Activated T-helper 9 cell treated with anti-CD3 and anti-CD28 coated beads, Interleukin-2, amount 50 U/mL, for 16 hours (primary cell): ENCODE data around the gene NKTR.

Experiments
- DNase-seq: peaks from one replicate; pipeline ENCODE4 v3.0.0-alpha.2; 2020; ENCODE audit warnings: low read depth

Gene NKTR

DNA sequence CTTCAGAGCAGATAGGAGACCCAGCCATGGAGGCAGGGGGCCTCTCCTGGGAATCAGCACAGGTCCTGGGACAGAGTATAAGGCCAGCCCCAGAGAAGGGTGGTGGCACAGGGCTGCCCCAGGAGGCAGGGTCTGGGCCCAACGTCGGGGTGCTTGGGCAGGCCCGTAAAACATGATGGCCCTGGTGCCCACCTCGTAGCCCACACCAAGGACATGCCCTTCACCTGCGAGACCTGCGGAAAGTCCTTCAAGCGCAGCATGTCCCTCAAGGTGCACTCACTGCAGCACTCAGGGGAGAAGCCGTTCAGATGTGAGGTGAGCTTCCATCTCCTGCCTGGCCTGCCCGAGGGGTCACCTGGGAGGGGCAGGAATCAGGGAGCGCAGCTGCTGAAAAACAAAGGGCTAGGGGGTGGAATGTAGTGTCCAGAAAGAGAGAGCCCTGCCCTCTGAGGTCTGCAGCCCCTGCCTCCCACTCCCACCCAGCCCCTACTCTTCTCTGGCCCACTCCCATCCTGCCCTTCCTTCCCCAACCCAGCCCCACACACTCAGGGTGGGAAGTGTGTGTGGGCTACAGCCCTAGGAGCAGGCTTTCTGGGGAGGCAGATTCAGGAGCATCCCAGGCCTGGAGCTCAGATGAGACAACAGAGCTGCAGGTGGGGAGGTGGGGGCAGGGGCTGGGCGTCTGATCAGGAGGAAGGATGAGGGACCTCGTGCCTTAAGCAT, 62.5 kb downstream of the NKTR start:
- DNase-seq, result no peak

DNA sequence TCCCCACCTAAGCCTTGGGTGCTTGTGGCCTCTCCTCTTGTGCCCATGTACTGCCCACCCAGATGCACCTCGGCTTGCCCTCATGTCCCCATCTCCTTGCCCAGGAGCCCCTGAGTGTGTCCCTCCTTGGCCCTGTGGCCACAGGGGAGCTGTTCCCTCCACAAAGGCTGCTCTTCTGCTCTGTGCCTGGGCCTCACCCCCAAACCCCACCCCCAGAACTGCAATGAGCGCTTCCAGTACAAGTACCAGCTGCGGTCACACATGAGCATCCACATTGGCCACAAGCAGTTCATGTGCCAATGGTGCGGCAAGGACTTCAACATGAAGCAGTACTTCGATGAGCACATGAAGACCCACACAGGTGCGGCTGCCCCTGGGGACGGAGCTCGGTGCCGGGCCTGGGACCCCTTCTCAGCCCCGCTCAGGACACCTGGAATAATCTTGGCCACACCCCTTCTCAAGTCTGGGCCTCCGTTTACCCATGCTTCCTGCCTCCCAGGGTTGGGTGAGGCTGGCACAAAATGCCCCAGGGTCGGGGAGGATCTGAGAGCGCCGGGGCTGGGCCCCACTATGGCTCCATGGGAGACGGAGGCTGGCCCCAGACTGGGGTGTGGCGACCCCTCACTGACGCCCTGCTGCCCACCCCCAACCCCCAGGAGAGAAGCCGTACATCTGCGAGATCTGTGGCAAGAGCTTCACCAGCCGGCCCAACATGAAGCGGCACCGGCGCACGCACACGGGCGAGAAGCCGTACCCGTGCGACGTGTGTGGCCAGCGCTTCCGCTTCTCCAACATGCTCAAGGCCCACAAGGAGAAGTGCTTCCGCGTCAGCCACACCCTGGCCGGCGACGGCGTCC, 63.3 kb downstream of the NKTR start:
- no peak for DNase-seq

DNA sequence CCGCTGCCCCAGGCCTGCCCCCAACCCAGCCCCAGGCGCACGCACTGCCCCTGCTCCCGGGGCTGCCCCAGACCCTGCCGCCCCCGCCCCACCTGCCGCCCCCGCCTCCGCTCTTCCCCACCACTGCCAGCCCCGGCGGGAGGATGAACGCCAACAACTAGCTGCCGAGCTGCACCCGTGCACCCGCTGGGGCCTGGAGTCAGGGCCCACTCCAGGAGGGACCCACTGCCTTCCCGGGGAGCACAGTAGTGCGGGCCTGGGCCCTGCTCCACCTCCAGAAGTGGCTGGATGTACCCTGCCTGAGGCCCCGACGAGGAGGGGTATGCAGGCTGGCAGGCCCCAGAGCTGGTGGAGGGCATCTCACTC, 63.9 kb downstream of the NKTR start:
- no peak for DNase-seq

DNA sequence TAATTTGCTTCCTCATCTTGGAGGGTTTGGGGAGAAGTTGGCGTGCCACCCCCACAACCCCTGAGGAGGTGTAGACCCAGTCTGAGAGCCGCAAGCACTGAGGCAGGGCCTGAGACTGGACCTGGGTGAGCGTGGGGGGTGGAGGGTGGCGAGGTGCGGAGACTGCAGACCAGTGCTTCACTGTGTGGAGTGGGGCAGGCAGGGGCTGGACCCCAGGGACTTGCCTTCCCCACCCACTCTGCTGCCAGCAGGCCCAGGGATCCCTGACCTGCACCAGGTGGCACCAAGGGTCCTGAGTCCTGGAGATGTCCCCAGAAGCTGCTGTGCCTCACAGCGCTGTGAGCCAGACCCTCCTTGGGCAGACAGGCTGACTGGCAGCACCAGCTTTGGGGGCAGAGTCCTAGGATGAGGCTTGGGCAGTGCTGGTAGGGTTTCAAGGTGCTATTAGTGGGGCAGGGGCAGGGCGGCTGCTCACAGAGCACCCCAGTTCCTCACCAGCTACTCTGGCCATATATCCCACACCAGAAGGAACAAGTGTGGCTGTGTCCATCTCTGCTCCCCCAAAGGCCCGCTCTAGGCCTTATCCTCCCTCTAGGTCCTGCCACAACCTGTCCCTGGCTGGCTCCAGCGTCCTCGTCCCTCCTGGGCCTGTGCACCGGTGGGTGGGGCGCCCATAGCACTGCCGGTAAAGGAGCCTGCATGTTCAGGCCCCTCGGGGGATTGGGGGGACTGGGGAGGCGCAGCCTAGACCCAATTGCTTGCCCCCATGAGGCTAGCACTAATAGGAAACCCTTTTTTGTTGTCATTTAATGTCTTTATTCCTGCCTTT, 64.8 kb downstream of the NKTR start:
- no peak for DNase-seq

DNA sequence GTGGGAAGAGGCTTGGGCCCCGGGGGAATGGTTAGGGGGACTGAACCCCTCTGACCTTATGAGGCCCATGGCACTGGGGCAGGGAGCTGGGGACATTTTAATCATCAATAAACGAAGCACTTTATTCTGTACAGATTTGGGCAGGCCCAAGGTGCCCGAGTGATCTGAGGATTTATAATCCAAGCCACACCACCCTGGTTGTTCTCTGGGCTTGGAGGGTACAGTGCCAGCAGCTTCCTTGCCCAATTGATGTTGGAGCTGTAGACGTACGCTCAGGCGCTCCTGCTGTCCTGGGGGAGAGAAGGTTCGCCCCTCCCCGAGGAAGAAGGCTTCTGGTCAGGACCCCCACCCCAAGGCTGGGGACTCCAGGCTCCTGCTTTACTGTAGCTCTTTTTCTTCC, 65.5 kb downstream of the NKTR start:
- DNase-seq, result no peak

DNA sequence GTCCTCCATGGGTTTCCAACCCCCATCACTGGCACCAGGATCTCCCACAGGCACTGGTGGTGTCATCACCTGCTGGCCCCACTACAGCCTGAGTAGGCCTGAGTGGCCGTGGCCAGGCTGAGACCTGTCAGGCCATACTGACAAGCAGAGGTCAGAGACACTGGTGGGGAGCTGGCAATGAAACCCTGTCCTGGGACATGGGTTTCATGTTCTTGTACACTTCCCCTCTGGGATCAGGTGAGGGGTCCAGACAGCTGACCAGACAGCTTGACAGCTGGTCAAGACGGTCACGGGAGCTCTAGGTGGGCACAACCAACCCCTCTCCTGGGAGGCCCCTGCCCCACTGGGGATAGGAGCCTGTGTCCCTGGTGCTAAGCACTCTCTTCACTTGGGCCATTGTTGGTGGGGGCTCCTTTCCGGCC, 66.1 kb downstream of the NKTR start:
- no peak for DNase-seq

DNA sequence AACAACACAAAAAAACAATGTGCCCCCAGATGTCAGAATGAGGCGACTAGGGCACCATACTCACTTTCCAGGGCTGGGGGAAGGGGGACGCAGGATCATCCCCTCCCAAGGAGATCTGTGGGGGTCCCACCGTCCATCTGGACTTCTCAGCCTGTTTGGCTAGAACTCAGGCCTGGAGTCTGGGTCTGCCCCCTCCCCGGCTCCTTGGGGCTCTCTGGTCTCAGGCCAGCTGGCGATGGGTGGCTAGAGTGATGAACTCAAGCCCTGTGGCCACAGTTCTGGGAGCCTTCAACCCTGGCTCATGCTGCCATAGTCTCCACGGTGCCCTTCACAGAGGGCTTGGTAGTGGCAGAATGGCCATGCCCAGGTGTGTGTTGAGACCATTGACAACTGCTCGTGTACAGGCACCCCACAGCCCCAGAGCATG, 66.6 kb downstream of the NKTR start:
- no peak for DNase-seq

DNA sequence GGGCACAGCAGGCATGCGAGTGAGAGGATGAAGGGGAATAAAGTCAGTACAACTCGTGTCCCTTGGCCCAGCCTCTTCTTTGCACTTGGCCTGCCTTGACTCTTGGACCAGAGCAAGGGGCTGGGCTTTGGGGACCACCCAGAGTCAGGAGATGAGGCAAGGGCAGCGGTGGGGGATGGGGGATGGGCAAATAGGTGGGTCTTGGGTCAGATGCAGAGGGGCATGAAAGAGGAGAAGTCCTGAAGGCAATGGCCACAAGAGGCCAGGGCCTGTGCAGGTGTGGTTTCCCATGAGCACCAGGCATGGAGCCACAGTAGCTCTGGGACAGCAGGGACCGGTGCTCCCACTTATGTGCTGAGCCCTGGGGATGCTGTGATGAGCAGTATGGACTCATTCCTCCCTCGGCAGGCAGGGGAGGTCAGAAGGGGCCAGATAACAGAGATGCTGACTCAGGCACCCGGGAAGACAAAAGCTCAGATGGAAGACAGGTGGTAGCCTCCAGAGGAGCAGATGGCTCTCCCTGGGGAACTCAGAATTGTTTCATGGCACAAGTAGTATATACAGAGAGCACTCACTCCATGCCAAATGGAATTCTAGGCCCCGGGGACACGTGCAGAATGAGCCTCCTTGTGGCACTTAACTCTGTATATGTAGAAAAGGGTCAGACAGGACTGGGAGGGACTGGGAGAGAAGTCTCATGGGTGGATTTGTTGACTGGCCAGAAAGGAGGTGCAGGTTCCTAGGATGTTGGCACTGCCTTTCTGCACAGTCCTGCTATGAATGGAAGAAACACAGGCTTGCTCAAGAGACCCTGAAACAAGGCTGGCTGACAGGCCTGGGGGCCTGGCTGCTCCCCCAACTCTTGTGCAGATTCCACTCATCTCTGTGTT, 67.3 kb downstream of the NKTR start:
- DNase-seq, result no peak

DNA sequence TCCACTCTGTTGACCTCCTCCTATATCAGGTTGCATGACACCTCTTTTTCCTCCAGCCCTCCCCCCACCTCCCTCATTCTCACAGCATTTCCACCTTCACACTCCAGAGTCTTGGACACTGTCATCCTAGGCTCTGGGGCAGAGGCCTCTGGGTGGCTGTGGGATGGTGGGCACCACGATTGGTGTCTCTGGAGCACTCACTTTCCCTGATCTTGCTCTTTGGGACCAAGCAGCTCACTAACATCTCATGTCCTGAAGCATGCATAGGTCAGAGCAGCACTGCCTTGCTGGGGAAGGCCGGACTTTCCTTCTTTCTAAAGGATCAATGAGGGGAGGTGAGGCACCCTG, 67.9 kb downstream of the NKTR start:
- no peak for DNase-seq

DNA sequence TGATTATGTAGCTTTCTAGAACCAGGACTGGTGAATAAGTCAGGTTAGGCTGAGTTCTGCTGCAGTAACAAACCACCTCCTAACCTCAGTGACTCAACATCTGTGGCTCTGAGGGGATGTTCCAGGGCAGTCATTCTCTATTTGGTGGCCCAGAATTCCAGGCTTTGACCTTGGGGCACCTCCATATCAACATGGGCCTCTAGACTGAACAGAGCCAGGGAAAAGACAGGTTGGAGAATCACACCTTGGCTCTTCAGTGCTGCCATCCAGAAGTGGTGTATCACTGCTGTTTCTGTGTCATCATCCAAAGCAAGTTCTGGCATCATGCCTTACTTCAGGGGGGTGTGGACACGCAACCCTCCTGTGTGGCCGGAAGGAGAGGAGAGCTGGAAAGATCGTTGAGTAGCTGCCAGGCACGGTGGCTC, 68.3 kb downstream of the NKTR start:
- DNase-seq, result no peak

DNA sequence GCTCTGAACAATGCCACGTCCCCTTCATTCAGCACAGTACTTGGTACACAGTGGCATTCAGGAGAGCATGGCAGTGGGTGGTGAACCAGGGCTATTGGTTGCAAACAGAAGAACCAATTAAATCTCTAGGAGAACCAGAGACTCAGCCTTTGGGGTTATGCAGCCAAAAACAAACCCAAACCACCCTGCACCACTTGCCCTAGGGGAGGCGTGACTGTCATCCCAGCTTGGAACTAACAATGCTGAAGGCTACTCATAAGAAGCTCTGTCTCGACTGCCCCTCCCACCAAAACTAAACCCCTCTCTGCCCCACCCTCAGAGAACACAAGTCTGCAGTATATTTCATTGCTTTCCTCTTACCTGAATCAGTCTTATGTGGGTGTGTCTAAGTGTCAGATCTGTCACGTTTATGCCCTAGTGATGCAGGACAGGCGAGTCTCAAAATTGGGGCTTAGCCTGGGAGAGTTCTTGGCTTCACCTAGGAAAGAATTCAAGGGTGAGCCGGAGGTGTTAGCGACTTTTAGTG, 69.6 kb downstream of the NKTR start:
- no peak for DNase-seq

DNA sequence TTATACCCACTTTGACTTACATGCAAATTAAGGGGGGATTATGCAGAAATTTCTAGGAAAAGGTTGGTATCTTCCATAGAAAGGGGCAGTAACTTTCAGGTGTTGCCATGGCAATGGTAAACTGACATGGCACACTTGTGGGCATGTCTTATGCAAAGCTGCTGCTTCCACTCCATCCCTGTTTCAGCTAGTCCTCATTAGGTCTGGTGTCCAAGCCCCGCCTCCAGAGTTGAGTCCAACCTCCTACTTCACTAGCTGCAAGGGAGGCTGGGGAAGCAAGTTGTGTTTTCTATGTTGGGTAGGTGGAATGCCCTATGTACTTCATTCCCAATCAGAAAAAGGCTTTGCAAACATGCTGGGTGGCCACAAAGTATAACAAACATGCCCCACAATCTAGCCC, 70.2 kb downstream of the NKTR start:
- DNase-seq, result no peak

DNA sequence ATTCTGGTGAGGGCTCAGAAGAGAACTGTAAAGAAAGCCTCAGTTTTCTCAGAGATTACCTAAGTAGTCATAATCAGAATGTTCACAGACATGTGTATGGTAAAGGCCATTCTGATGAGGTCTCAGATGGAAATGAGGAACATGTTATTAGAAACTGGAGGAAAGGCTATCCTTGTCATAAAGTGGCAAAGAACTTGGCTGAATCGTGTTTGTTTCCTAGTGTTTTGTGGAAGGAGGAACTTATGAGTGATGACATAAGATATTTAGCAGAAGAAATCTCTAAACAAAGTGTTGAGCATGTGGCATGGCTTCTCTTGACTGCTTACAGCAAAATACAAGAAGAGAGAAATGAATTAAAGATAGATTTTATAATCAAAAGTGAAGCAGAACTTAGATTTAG, 72.0 kb downstream of the NKTR start:
- no peak for DNase-seq

DNA sequence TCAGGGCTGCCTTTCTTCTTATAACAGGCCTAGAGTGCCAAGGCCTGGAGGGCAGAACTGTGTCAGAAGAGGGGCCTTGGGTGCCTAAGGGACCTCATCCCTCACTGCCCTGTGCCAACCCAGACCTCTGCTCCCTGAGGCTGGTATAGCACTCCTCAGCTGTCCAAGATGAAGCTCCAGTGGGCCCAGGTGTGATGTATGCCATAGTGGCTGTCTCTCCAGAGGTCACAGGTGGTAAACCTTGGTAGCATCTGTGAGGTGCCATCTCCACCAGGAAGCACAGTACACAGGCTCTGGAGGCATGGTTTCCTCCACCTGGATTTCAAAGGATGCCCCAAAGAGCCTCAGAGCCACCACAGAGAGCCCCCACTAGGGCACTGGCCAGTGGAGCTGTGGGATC, 72.6 kb downstream of the NKTR start:
- DNase-seq, result no peak

DNA sequence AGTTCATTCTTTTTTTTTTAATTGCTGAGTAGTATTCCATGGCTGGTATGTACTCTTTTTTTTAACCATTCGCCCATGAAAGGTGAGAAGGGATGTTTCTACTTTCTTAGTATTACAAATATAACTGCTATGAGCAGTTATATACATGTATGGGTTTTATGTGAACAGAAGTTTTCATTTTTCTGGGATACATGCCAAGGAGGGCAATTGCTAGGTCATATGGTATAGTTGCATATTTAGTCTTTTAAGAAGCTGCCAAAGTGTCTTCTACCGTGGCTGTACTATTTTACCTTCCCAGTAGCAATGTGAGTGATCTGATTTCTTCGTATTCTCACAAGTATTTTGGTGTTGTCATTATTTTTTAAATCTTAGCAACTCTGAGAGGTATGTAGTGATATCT, 73.7 kb downstream of the NKTR start:
- no peak for DNase-seq

DNA sequence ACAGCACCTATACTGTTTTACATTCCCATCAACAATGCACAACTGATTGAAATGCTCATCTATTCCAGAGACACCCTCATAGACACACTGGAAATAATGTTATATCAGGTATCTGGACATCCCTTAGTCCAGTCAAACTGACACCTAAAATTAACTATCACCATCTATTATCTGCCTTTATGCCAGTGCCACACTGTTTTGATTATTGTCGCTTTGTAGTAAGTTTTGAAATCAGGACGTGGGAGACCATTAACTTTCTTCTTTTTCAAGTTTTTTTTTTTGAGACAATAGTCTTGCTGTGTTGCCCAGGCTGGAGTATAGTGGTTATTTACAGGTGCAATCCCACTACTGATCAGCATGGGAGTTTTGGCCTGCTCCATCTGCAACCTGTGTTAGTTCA, 75.4 kb downstream of the NKTR start:
- DNase-seq, result no peak

DNA sequence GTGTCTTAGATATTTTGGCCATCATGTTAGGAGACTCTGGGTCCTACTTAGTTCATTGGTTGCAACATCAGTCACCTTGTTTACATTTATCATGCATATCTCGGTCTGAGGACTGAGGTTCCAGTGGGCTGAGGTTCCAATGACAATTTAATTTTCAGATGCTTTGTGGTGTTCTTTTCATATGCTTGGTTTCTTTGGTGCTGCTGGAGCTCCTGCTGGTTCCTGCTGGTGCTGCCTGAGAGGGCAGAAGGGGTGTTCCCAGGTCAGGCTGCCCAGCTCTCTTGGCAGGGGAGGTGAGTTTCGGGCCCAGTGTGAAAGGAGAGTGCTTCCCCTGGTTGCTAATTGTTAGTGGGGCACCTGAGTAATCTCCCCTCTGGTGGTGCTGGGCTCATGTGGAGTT, 78.0 kb downstream of the NKTR start:
- no peak for DNase-seq

DNA sequence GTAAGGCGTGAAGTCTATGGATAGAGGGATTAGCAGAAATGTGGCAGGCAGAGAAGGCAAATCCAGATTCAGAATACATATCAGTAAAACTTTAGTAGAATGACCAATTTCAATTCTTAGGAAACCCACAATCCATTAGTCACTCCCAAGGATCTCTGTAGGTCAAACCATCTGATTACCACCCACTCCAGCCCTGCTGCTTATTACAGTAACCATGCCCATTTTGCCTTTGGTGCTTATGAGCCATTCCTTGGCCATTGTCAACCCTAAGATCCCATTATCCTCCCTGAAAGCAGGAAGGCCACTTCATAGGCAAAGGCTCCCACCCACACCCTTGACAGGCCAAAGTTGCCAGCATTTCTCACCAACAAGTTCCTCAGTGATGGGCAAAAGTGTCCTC, 79.8 kb downstream of the NKTR start:
- DNase-seq, result no peak

DNA sequence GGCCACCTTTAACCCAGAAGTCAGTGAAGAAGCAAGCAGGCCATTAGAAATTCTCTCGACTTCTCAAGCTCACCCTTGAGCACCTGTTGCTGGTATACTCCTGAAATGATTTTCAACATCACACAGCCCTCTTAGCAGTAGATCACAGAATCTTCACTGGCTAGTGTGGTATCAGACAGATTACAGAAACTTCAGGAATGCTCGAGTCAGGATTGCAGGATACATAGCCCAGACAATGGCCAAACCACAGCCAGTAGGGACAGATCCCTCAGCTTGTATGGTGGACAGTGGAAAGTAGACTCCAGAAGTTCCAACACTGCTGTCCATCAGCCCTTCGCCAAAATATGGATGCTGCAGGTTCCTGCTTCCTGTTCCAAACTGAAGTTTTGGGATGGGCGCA, 80.3 kb downstream of the NKTR start:
- no peak for DNase-seq

DNA sequence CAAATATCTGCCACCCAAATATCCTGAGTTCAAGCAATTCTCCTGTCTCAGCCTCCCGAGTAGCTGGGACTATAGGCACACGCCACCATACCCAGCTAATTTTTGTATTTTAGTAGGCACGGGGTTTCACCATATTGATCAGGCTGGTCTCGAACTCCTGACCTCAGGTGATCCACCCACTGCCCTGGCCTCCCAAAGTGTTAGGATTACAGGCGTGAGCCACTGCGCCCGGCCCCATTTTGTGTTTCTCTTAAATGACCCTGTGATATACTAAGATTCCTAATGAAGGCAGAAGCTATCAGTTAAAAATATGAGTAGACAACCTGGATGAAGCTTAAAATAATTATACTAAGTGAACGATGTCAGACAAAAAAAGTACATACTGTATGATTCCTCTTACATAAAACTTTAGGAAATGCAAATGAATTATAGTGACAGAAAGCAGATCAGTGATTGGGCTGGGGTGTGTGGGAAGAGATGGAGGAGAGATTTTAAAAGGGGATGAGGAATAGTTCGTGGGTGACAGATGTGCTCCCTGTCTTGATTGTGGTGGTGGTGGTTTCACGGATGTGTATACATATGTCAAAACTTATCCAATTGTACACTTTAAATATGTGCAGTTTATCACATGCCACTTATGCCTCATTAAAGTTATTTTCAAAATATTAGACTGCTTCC, 81.0 kb downstream of the NKTR start:
- DNase-seq, result no peak
